Esophagus squamous epithelium (tissue), 4 donors: ENCODE measurements around the gene NBL1.

ENCODE experiments used
- POLR2A ChIP-seq, 4 donors: fragments of 450-650 bp; IDR thresholded peaks; one replicate each; pipeline ENCODE4 v1.6.1; 2017; ENCODE audit warnings: antibody characterized with exemption in 4 of 4, mild to moderate bottlenecking in 4 of 4, moderate library complexity in 3 of 4
- TF ChIP-seq, protein P1 (sequence below), 6 experiments: fragments of 450-650 bp in 4 of 6; fragments of 200-600 bp in 2 of 6; sonication (generic) in 2 of 6; IDR thresholded peaks; one replicate each; pipeline ENCODE4 v1.5.1; 2016 to 2019; ENCODE audit warnings: antibody characterized with exemption in 6 of 6, mild to moderate bottlenecking in 4 of 6, moderate library complexity in 4 of 6

DNA sequence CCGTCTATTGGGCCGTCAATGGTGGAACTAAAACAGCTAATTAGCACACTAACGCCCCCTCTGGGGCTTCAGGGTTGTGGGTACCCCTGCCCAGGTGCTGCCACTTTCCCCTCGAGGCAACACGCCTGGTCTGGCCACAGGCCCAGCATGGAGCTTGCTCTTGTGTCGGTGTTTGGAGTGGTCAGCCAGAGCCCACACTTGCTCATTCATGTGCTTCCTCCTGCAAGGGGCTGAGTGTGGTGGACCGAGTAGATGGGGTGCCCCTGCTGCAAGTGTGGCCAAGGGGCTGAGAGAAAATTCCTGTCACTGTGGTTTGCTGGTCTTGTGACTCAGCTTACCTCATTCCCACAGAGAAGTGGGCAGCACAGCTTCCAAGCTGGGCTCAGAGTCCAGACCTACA lies 46.2 kb downstream of the NBL1 start:
- TF ChIP-seq, protein P1, sequence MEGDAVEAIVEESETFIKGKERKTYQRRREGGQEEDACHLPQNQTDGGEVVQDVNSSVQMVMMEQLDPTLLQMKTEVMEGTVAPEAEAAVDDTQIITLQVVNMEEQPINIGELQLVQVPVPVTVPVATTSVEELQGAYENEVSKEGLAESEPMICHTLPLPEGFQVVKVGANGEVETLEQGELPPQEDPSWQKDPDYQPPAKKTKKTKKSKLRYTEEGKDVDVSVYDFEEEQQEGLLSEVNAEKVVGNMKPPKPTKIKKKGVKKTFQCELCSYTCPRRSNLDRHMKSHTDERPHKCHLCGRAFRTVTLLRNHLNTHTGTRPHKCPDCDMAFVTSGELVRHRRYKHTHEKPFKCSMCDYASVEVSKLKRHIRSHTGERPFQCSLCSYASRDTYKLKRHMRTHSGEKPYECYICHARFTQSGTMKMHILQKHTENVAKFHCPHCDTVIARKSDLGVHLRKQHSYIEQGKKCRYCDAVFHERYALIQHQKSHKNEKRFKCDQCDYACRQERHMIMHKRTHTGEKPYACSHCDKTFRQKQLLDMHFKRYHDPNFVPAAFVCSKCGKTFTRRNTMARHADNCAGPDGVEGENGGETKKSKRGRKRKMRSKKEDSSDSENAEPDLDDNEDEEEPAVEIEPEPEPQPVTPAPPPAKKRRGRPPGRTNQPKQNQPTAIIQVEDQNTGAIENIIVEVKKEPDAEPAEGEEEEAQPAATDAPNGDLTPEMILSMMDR (IDR thresholded peaks at IDR 0.05), result no peak
- no peak for TF ChIP-seq POLR2A (IDR thresholded peaks at IDR 0.05)
